A673 (cell line): ENCODE measurements around the gene PLIN4.

ENCODE experiments used
- EZH2 ChIP-seq: fragments of 200-600 bp; sonication (generic); IDR thresholded peaks from 2 replicates; pipeline ENCODE4 v1.6.1; 2017; ENCODE audit warnings: borderline replicate concordance, low read depth, mild to moderate bottlenecking, mixed read lengths, antibody characterized with exemption, low read length; ENCODE audit not compliant: poor library complexity, severe bottlenecking
- TF ChIP-seq, protein P1 (sequence below): fragments of 300-800, 200-600 bp; sonication (generic); conservative IDR thresholded peaks from 2 replicates; pipeline ENCODE4 v1.5.1; 2017; ENCODE audit warnings: low read depth, mild to moderate bottlenecking, antibody characterized with exemption, low read length, moderate library complexity, mixed read lengths

DNA sequence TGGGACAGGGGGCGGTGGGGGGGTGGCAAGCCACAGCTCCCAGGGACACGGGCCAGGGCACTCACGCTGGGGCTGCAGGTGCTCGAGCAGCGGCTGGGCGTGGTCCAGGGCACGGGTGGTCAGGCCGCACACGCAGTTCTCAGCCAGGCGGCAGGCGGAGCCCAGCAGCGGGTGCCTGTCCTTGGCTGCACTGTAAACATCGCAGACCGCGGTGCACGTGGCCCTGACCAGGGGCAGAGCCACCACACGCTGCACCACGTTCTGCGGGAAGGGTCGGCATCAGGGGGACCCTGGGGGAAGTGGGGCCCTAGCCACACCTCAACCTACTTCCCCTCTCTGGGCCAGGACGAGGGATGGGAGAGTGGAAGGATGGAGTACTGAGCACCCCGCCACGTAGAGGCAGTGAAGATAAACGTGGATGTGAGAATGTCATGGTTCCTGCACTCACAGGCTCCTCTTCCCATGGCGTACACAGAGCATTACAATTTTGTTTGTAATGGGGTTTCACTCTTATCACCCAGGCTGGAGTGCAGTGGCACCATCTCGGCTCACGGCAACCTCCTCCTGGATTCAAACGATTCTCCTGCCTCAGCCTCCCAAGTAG, 13.4 kb upstream of the PLIN4 start:
- TF ChIP-seq, protein P1, sequence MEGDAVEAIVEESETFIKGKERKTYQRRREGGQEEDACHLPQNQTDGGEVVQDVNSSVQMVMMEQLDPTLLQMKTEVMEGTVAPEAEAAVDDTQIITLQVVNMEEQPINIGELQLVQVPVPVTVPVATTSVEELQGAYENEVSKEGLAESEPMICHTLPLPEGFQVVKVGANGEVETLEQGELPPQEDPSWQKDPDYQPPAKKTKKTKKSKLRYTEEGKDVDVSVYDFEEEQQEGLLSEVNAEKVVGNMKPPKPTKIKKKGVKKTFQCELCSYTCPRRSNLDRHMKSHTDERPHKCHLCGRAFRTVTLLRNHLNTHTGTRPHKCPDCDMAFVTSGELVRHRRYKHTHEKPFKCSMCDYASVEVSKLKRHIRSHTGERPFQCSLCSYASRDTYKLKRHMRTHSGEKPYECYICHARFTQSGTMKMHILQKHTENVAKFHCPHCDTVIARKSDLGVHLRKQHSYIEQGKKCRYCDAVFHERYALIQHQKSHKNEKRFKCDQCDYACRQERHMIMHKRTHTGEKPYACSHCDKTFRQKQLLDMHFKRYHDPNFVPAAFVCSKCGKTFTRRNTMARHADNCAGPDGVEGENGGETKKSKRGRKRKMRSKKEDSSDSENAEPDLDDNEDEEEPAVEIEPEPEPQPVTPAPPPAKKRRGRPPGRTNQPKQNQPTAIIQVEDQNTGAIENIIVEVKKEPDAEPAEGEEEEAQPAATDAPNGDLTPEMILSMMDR: no peak
- TF ChIP-seq EZH2: no peak
